Keratinocyte (primary cell): ENCODE results near the gene AEBP1. TPM values are rescaled to one million over a fixed set of nuclear protein-coding genes. Genes with fewer than 3 reads are reported as not detected.

Experiments used
- DNase-seq: peaks from one replicate; pipeline ENCODE4 v3.0.0-alpha.2; 2011; ENCODE audit warnings: low read depth, missing footprints, low spot score
- FAIRE-seq: peaks from 2 replicates; lab custom pipeline; 2011; peaks lifted over from hg19 to GRCh38; lab: Jason Lieb, UNC
- H2AFZ ChIP-seq: 2 replicates; pipeline ENCODE4 v1.6.0; 2012; ENCODE audit warnings: low read length, control low read depth, inconsistent platforms; ENCODE audit not compliant: control insufficient read depth
- H3K27ac ChIP-seq: 2 replicates; pipeline ENCODE4 v1.5.1; 2011; ENCODE audit warnings: low read length; ENCODE audit not compliant: control insufficient read depth, insufficient read depth
- H3K27me3 ChIP-seq: 3 replicates; pipeline ENCODE4 v1.6.0; 2011; ENCODE audit warnings: low read length; ENCODE audit not compliant: control insufficient read depth, insufficient read depth; ENCODE audit errors: extremely low read depth
- H3K36me3 ChIP-seq, 2 experiments: 2 replicates in 1 of 2; 3 replicates in 1 of 2; pipeline ENCODE4 v1.5.1; 2011; ENCODE audit warnings: low read length in 2 of 2, mild to moderate bottlenecking in 1 of 2; ENCODE audit not compliant: control insufficient read depth in 2 of 2, insufficient read depth in 2 of 2; ENCODE audit errors: extremely low read depth in 1 of 2
- H3K4me1 ChIP-seq: 3 replicates; pipeline ENCODE4 v1.5.1; 2011; ENCODE audit warnings: low read length; ENCODE audit not compliant: control insufficient read depth, insufficient read depth; ENCODE audit errors: extremely low read depth
- H3K4me2 ChIP-seq: 3 replicates; pipeline ENCODE4 v1.6.0; 2011; ENCODE audit warnings: low read depth, low read length; ENCODE audit not compliant: control insufficient read depth, insufficient read depth; ENCODE audit errors: extremely low read depth
- H3K4me3 ChIP-seq, 3 experiments: fragments of 200-600 bp in 1 of 3; sonication (generic) in 1 of 3; 2 replicates in 2 of 3; 3 replicates in 1 of 3; pipeline ENCODE4 v1.5.1; 2011 to 2016; ENCODE audit warnings: low read length in 3 of 3, mild to moderate bottlenecking in 3 of 3, control low read depth in 2 of 3, inconsistent platforms in 1 of 3, low read depth in 1 of 3, mixed read lengths in 1 of 3, mixed run types in 1 of 3, moderate library complexity in 1 of 3; ENCODE audit not compliant: control insufficient read depth in 2 of 3, insufficient read depth in 2 of 3; ENCODE audit errors: extremely low read depth in 1 of 3
- H3K79me2 ChIP-seq: 2 replicates; pipeline ENCODE4 v1.6.0; 2012; ENCODE audit warnings: low read length; ENCODE audit not compliant: control insufficient read depth, insufficient read depth
- H3K9ac ChIP-seq: 3 replicates; pipeline ENCODE4 v1.6.0; 2011; ENCODE audit warnings: low read length; ENCODE audit not compliant: control insufficient read depth, insufficient read depth; ENCODE audit errors: extremely low read depth
- H3K9me1 ChIP-seq: 3 replicates; pipeline ENCODE4 v1.6.0; 2011; ENCODE audit warnings: low read length; ENCODE audit not compliant: control insufficient read depth, insufficient read depth; ENCODE audit errors: extremely low read depth
- H3K9me3 ChIP-seq: 2 replicates; pipeline ENCODE4 v1.5.1; 2012; ENCODE audit warnings: low read depth, low read length; ENCODE audit not compliant: control insufficient read depth
- H4K20me1 ChIP-seq: 3 replicates; pipeline ENCODE4 v1.6.0; 2011; ENCODE audit warnings: low read length; ENCODE audit not compliant: control insufficient read depth, insufficient read depth; ENCODE audit errors: extremely low read depth
- CTCF ChIP-seq, 3 experiments: IDR thresholded peaks in 1 of 3; conservative IDR thresholded peaks in 1 of 3; optimal IDR thresholded peaks in 1 of 3; 2 replicates in 2 of 3; 3 replicates in 1 of 3; pipeline versions ENCODE3 to v1.5.1; 2011; ENCODE audit warnings: low read length in 3 of 3, mild to moderate bottlenecking in 3 of 3, moderate library complexity in 2 of 3, control low read depth in 1 of 3, inconsistent platforms in 1 of 3; ENCODE audit not compliant: insufficient read depth in 2 of 3; ENCODE audit errors: extremely low read depth in 1 of 3
- EZH2 ChIP-seq: IDR thresholded peaks from one replicate; pipeline ENCODE4 v1.6.1; 2012; ENCODE audit warnings: inconsistent platforms, mild to moderate bottlenecking, low read length, moderate library complexity
- dilution Hi-C: fragments of 300-500 bp; cut with MboI; formaldehyde crosslinking; loops from one replicate; pipeline ENCODE4 v1.7.0; 2020; ENCODE audit warnings: low sequenced_read_pairs; ENCODE audit not compliant: extremely low pct_ligation_motif_present
- polyA plus RNA-seq, 5 experiments: library from polyadenylated mRNA; depleted of rRNA in 3 of 5; stranded (reverse) in 3 of 5; stranded (forward) in 1 of 5; unstranded in 1 of 5; fragments of >200 nt; gene quantifications; 1 replicate in 1 of 5; 2 replicates in 3 of 5; 3 replicates in 1 of 5; pipeline versions ENCODE4 v1.2.1 to v1.2.3, GENCODE V29; 2011 to 2012; ENCODE audit warnings: missing spikeins in 2 of 5, low read depth in 1 of 5, low replicate concordance in 1 of 5

AEBP1 gene
- polyA plus RNA-seq, 1 donor (not counting 4 experiments of a cell fraction or from before 2014, with no cell fraction given) = 0.03 TPM

GRCh38 chr7:44060091-44060947 lies 43.8 kb upstream of the AEBP1 start:
- dilution Hi-C loops = no loop called here
- Histone ChIP-seq H3K79me2 (peaks cover 2% of the 10 kb centered on the region), H3K4me1 (peaks cover 3% of the 10 kb centered on the region), H2AFZ (no peak overlapping the region), H3K9me3 (no peaks in the 10 kb centered on the region), H3K4me2 (no peak overlapping the region), H3K27ac (no peak overlapping the region), H3K36me3 (peaks cover 48 to 55% of the 10 kb centered on the region in 2 experiments), H3K4me3 (no peak overlapping the region), H3K27me3 (no peaks in the 10 kb centered on the region), H3K9me1 (no peaks in the 10 kb centered on the region), H3K9ac (no peak overlapping the region), H4K20me1 (peaks cover 6% of the 10 kb centered on the region)
- FAIRE-seq = no peak
- TF ChIP-seq EZH2 (no peak), CTCF (optimal IDR thresholded peaks at IDR 0.05 in 1 of 3, IDR thresholded peaks at IDR 0.05 in 1 of 3, conservative IDR thresholded peaks at IDR 0.05 in 1 of 3; ENCODE audit: extremely low read depth in 1 of 3, insufficient read depth in 2 of 3, low read length in 3 of 3) (no peak)
- DNase-seq = no peak

- DNase-seq (no peak), FAIRE-seq (no peak)
- Histone ChIP-seq H4K20me1 (peaks cover 6% of the 10 kb centered on the region), H3K4me2 (no peak overlapping the region), H3K27ac (no peak overlapping the region), H3K36me3 (peaks cover 48 to 55% of the 10 kb centered on the region in 2 experiments), H2AFZ (no peak overlapping the region), H3K9me1 (no peaks in the 10 kb centered on the region), H3K79me2 (peaks cover 2% of the 10 kb centered on the region), H3K4me3 (no peak overlapping the region), H3K27me3 (no peaks in the 10 kb centered on the region), H3K9ac (no peak overlapping the region), H3K4me1 (peaks cover 3% of the 10 kb centered on the region), H3K9me3 (no peaks in the 10 kb centered on the region)
- dilution Hi-C loops = no loop called here
- TF ChIP-seq EZH2 = no peak
- no peak for TF ChIP-seq CTCF (optimal IDR thresholded peaks at IDR 0.05 in 1 of 3, IDR thresholded peaks at IDR 0.05 in 1 of 3, conservative IDR thresholded peaks at IDR 0.05 in 1 of 3; ENCODE audit: extremely low read depth in 1 of 3, insufficient read depth in 2 of 3, low read length in 3 of 3)
Observed at GRCh38 chr7:44060948-44061644, 43.0 kb upstream of the AEBP1 start.
